GM23338 (cell line): ENCODE measurements around the gene CFAP57. TPM values are rescaled to one million over a fixed set of nuclear protein-coding genes. Genes with fewer than 3 reads are reported as not detected.

ENCODE experiments used
- ATAC-seq: fragments of 200-7000 bp; cut with Tn5 transposase; 3 replicates; pipeline ENCODE4 v1.9.1; 2020
- DNase-seq: peaks from one replicate; pipeline ENCODE4 v3.0.0-alpha.2; 2015; ENCODE audit warnings: low spot score
- H2AFZ ChIP-seq: fragments of 200-600 bp; sonication (generic); 2 replicates; pipeline ENCODE4 v1.8.0; 2016; ENCODE audit warnings: antibody characterized with exemption, mild to moderate bottlenecking, moderate library complexity
- H3F3A ChIP-seq: fragments of 200-600 bp; sonication (generic); replicated peaks from 2 replicates; pipeline ENCODE4 v1.8.0; 2017; ENCODE audit warnings: antibody characterized with exemption, mixed run types, low read depth
- H3K27ac ChIP-seq: fragments of 200-600 bp; sonication (generic); 2 replicates; pipeline ENCODE4 v1.6.1; 2016; ENCODE audit warnings: low read depth
- H3K27me3 ChIP-seq: fragments of 200-600 bp; sonication (generic); 2 replicates; pipeline ENCODE4 v1.8.0; 2016; ENCODE audit warnings: mild to moderate bottlenecking, mixed run types, moderate library complexity; ENCODE audit not compliant: insufficient read depth
- H3K36me3 ChIP-seq: fragments of 200-600 bp; sonication (generic); 2 replicates; pipeline ENCODE4 v1.8.0; 2016; ENCODE audit warnings: mild to moderate bottlenecking; ENCODE audit not compliant: insufficient read depth
- H3K4me1 ChIP-seq: fragments of 200-600 bp; sonication (generic); 2 replicates; pipeline ENCODE4 v1.8.0; 2016; ENCODE audit warnings: mild to moderate bottlenecking, moderate library complexity; ENCODE audit not compliant: insufficient read depth
- H3K4me2 ChIP-seq: fragments of 200-600 bp; sonication (generic); 2 replicates; pipeline ENCODE4 v1.7.1; 2017; ENCODE audit warnings: mixed run types
- H3K4me3 ChIP-seq: fragments of 200-600 bp; sonication (generic); 2 replicates; pipeline ENCODE4 v1.6.1; 2016; ENCODE audit warnings: mixed run types
- H3K79me2 ChIP-seq: fragments of 200-600 bp; sonication (generic); replicated peaks from 2 replicates; pipeline ENCODE4 v1.8.0; 2017; ENCODE audit warnings: mild to moderate bottlenecking; ENCODE audit not compliant: insufficient read depth
- H3K9me2 ChIP-seq: fragments of 200-600 bp; sonication (generic); 2 replicates; pipeline ENCODE4 v1.8.0; 2017; ENCODE audit not compliant: insufficient read depth
- H4K20me1 ChIP-seq: fragments of 200-600 bp; sonication (generic); replicated peaks from 2 replicates; pipeline ENCODE4 v1.8.0; 2017; ENCODE audit warnings: mild to moderate bottlenecking; ENCODE audit not compliant: insufficient read depth
- H3K27ac Mint-ChIP-seq: 2 replicates; pipeline ENCODE4 v1.8.0; 2020; ENCODE audit warnings: inconsistent platforms, mild to moderate bottlenecking, moderate library complexity, mixed read lengths
- H3K27me3 Mint-ChIP-seq: 3 replicates; pipeline ENCODE4 v1.8.0; 2022; ENCODE audit warnings: low read depth, mild to moderate bottlenecking, moderate library complexity, mixed read lengths, inconsistent platforms; ENCODE audit not compliant: insufficient read depth, poor library complexity
- H3K36me3 Mint-ChIP-seq: 3 replicates; pipeline ENCODE4 v1.8.0; 2021; ENCODE audit warnings: low read depth, mild to moderate bottlenecking, inconsistent platforms, moderate library complexity, mixed read lengths
- H3K4me1 Mint-ChIP-seq: 3 replicates; pipeline ENCODE4 v1.8.0; 2020; ENCODE audit warnings: mild to moderate bottlenecking, inconsistent platforms, mixed read lengths
- H3K4me3 Mint-ChIP-seq: 3 replicates; pipeline ENCODE4 v1.8.0; 2021; ENCODE audit warnings: moderate library complexity, mild to moderate bottlenecking, inconsistent platforms, mixed read lengths
- H3K9me3 Mint-ChIP-seq: 3 replicates; pipeline ENCODE4 v1.8.0; 2020; ENCODE audit warnings: moderate library complexity, mild to moderate bottlenecking, inconsistent platforms, mixed read lengths
- CTCF ChIP-seq, 2 experiments: fragments of 200-600 bp in 1 of 2; sonication (generic) in 1 of 2; conservative IDR thresholded peaks; 2 replicates each; pipeline versions ENCODE4 v1.5.1 to v1.6.1; 2016 to 2017; ENCODE audit warnings: antibody characterized with exemption in 2 of 2, low read depth in 2 of 2, mild to moderate bottlenecking in 2 of 2, moderate library complexity in 1 of 2
- EZH2 ChIP-seq: fragments of 200-600 bp; sonication (generic); IDR thresholded peaks from one replicate; pipeline ENCODE4 v1.8.0; 2017; ENCODE audit warnings: antibody characterized with exemption, mild to moderate bottlenecking, low read depth; ENCODE audit not compliant: unreplicated experiment
- EZH2phosphoT487 ChIP-seq: fragments of 200-600 bp; sonication (generic); IDR thresholded peaks from one replicate; pipeline ENCODE4 v1.8.1; 2018; ENCODE audit warnings: antibody characterized with exemption; ENCODE audit not compliant: unreplicated experiment
- JUNB ChIP-seq: IDR thresholded peaks from one replicate; pipeline ENCODE4 v1.6.1; 2016; ENCODE audit warnings: antibody characterized with exemption; ENCODE audit not compliant: unreplicated experiment
- NANOG ChIP-seq: IDR thresholded peaks from 2 replicates; pipeline ENCODE4 v1.6.1; 2016; ENCODE audit warnings: antibody characterized with exemption, borderline replicate concordance
- POLR2AphosphoS5 ChIP-seq: IDR thresholded peaks from 2 replicates; pipeline ENCODE4 v1.6.1; 2016; ENCODE audit warnings: antibody characterized with exemption, low read depth
- STAT1 ChIP-seq: IDR thresholded peaks from one replicate; pipeline ENCODE4 v1.6.1; 2016; ENCODE audit warnings: antibody characterized with exemption; ENCODE audit not compliant: unreplicated experiment
- ZNF331 ChIP-seq: fragments of 250-450 bp; sonication (Bioruptor Pico); IDR thresholded peaks from 2 replicates; pipeline ENCODE4 v1.5.0; 2020; ENCODE audit warnings: low read depth, mild to moderate bottlenecking, moderate library complexity
- polyA plus RNA-seq: library from polyadenylated mRNA; unstranded; fragments of >200 nt; fragmentation: Nextera tagmentation; extraction: Ambion mirVana; gene quantifications from 2 replicates; pipeline ENCODE4 v1.2.1, GENCODE V29; 2016
- total RNA-seq: library from RNA; depleted of rRNA; stranded (reverse); fragments of >200 nt; shearing (Covaris generic); gene quantifications from 2 replicates; pipeline ENCODE4 v1.2.3, GENCODE V29; 2014
- TF ChIP-seq, protein P1 (sequence below): IDR thresholded peaks from 2 replicates; pipeline ENCODE4 v1.6.1; 2016; ENCODE audit warnings: antibody characterized with exemption
- TF ChIP-seq, protein P2 (sequence below): IDR thresholded peaks from one replicate; pipeline ENCODE4 v1.6.1; 2018; ENCODE audit warnings: antibody characterized with exemption; ENCODE audit not compliant: unreplicated experiment

CFAP57 gene
- total and polyA plus RNA-seq, 2 experiments from 2014 or later = 0.37 to 0.38 TPM

- peaks cover 27% of the 10 kb centered on the region for H3K4me1 Mint-ChIP-seq
- Histone ChIP-seq H4K20me1 (no peaks in the 10 kb centered on the region), H2AFZ (no peak overlapping the region), H3F3A (no peaks in the 10 kb centered on the region), H3K4me3 (peak overlapping the region; percentile 68), H3K27ac (no peak overlapping the region), H3K27me3 (no peaks in the 10 kb centered on the region), H3K4me1 (peaks cover 14% of the 10 kb centered on the region), H3K4me2 (peak overlapping the region; percentile 83), H3K36me3 (no peaks in the 10 kb centered on the region), H3K79me2 (no peaks in the 10 kb centered on the region), H3K9me2 (no peaks in the 10 kb centered on the region)
- DNase-seq = no peak
- H3K9me3 Mint-ChIP-seq = no peaks in the 10 kb centered on the region
- no peak for ATAC-seq
- peaks cover 18% of the 10 kb centered on the region; the same call in 2 of the 3 replicates for H3K36me3 Mint-ChIP-seq
- peak overlapping the region; percentile 86 for H3K27ac Mint-ChIP-seq
- TF ChIP-seq, protein P1, sequence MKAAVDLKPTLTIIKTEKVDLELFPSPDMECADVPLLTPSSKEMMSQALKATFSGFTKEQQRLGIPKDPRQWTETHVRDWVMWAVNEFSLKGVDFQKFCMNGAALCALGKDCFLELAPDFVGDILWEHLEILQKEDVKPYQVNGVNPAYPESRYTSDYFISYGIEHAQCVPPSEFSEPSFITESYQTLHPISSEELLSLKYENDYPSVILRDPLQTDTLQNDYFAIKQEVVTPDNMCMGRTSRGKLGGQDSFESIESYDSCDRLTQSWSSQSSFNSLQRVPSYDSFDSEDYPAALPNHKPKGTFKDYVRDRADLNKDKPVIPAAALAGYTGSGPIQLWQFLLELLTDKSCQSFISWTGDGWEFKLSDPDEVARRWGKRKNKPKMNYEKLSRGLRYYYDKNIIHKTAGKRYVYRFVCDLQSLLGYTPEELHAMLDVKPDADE = no peak
- no peak for TF ChIP-seq JUNB
- no peak for TF ChIP-seq ZNF331 (CRISPR knock-in tag)
- no peak for TF ChIP-seq CTCF (conservative IDR thresholded peaks at IDR 0.05; ENCODE audit: low read depth in 2 of 2)
- TF ChIP-seq NANOG = no peak
- no peak for TF ChIP-seq EZH2phosphoT487
- TF ChIP-seq POLR2AphosphoS5 = no peak
- no peak for TF ChIP-seq STAT1
- no peak for TF ChIP-seq EZH2
- TF ChIP-seq, protein P2, sequence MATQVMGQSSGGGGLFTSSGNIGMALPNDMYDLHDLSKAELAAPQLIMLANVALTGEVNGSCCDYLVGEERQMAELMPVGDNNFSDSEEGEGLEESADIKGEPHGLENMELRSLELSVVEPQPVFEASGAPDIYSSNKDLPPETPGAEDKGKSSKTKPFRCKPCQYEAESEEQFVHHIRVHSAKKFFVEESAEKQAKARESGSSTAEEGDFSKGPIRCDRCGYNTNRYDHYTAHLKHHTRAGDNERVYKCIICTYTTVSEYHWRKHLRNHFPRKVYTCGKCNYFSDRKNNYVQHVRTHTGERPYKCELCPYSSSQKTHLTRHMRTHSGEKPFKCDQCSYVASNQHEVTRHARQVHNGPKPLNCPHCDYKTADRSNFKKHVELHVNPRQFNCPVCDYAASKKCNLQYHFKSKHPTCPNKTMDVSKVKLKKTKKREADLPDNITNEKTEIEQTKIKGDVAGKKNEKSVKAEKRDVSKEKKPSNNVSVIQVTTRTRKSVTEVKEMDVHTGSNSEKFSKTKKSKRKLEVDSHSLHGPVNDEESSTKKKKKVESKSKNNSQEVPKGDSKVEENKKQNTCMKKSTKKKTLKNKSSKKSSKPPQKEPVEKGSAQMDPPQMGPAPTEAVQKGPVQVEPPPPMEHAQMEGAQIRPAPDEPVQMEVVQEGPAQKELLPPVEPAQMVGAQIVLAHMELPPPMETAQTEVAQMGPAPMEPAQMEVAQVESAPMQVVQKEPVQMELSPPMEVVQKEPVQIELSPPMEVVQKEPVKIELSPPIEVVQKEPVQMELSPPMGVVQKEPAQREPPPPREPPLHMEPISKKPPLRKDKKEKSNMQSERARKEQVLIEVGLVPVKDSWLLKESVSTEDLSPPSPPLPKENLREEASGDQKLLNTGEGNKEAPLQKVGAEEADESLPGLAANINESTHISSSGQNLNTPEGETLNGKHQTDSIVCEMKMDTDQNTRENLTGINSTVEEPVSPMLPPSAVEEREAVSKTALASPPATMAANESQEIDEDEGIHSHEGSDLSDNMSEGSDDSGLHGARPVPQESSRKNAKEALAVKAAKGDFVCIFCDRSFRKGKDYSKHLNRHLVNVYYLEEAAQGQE = no peak
- H3K27me3 Mint-ChIP-seq = peaks cover 15% of the 10 kb centered on the region
- peak overlapping the region; percentile 77 for H3K4me3 Mint-ChIP-seq
Observed at GRCh38 chr1:43284546-43285110, 112.5 kb downstream of the CFAP57 start.
